ENCODE results near the gene PARP6. TPM values are rescaled to one million over a fixed set of nuclear protein-coding genes. Genes with fewer than 3 reads are reported as not detected.

Gene PARP6
- polyA plus RNA-seq, 1 donor (not counting 4 experiments of a cell fraction or from before 2014, with no cell fraction given), result 51.0 TPM

- H4K20me1 ChIP-seq (ENCODE audit: control insufficient read depth, extremely low read depth, insufficient read depth, low read length), result peaks cover 56% of the 10 kb centered on the region
- H3K4me2 ChIP-seq (ENCODE audit: control insufficient read depth, extremely low read depth, insufficient read depth, low read depth, low read length), result peak overlapping the region; percentile 73
- H3K9ac ChIP-seq (ENCODE audit: control insufficient read depth, extremely low read depth, insufficient read depth, low read length), result peak overlapping the region; percentile 51
- H3K79me2 ChIP-seq (ENCODE audit: control insufficient read depth, insufficient read depth, low read length), result peaks cover 90% of the 10 kb centered on the region
- peak overlapping the region; percentile 76 for H3K27ac ChIP-seq (ENCODE audit: control insufficient read depth, insufficient read depth, low read length)
- dilution Hi-C loops (cut with MboI; ENCODE audit: extremely low pct_ligation_motif_present, low sequenced_read_pairs), result no loop called here
- no peak overlapping the region for H2AFZ ChIP-seq (ENCODE audit: control insufficient read depth, low read length)
- no peaks in the 10 kb centered on the region for H3K27me3 ChIP-seq (ENCODE audit: control insufficient read depth, extremely low read depth, insufficient read depth, low read length)
- peaks cover 33 to 58% of the 10 kb centered on the region in 2 experiments for H3K36me3 ChIP-seq (ENCODE audit: control insufficient read depth in 2 of 2, extremely low read depth in 1 of 2, insufficient read depth in 2 of 2, low read length in 2 of 2)
- FAIRE-seq (no peak), DNase-seq (ENCODE audit: low read depth, low spot score) (no peak)
- no peaks in the 10 kb centered on the region for H3K9me3 ChIP-seq (ENCODE audit: control insufficient read depth, low read depth, low read length)
- peak overlapping the region in 2 of 3 experiments; percentile 8 to 29 for H3K4me3 ChIP-seq (ENCODE audit: control insufficient read depth in 2 of 3, extremely low read depth in 1 of 3, insufficient read depth in 2 of 3, low read depth in 1 of 3, low read length in 3 of 3)
- TF ChIP-seq EZH2 (IDR thresholded peaks at IDR 0.05; ENCODE audit: low read length) (no peak), CTCF (optimal IDR thresholded peaks at IDR 0.05 in 1 of 3, IDR thresholded peaks at IDR 0.05 in 1 of 3, conservative IDR thresholded peaks at IDR 0.05 in 1 of 3; ENCODE audit: extremely low read depth in 1 of 3, insufficient read depth in 2 of 3, low read length in 3 of 3) (no peak)
- H3K9me1 ChIP-seq (ENCODE audit: control insufficient read depth, extremely low read depth, insufficient read depth, low read length), result no peaks in the 10 kb centered on the region
- peaks cover 55% of the 10 kb centered on the region for H3K4me1 ChIP-seq (ENCODE audit: control insufficient read depth, extremely low read depth, insufficient read depth, low read length)
These were observed 49.1 kb downstream of the PARP6 start for GRCh38 chr15:72223278-72223677.

GRCh38 chr15:72222393-72222792, 50.0 kb downstream of the PARP6 start:
- Histone ChIP-seq H3K9ac (ENCODE audit: control insufficient read depth, extremely low read depth, insufficient read depth, low read length) (peak overlapping the region; percentile 53), H3K4me3 (ENCODE audit: control insufficient read depth in 2 of 3, extremely low read depth in 1 of 3, insufficient read depth in 2 of 3, low read depth in 1 of 3, low read length in 3 of 3) (peak overlapping the region in 1 of 3 experiments; percentile 34), H3K4me1 (ENCODE audit: control insufficient read depth, extremely low read depth, insufficient read depth, low read length) (peaks cover 55% of the 10 kb centered on the region), H3K9me1 (ENCODE audit: control insufficient read depth, extremely low read depth, insufficient read depth, low read length) (no peaks in the 10 kb centered on the region), H3K4me2 (ENCODE audit: control insufficient read depth, extremely low read depth, insufficient read depth, low read depth, low read length) (peak overlapping the region; percentile 73), H4K20me1 (ENCODE audit: control insufficient read depth, extremely low read depth, insufficient read depth, low read length) (peaks cover 60% of the 10 kb centered on the region), H3K27me3 (ENCODE audit: control insufficient read depth, extremely low read depth, insufficient read depth, low read length) (no peaks in the 10 kb centered on the region), H3K36me3 (ENCODE audit: control insufficient read depth in 2 of 2, extremely low read depth in 1 of 2, insufficient read depth in 2 of 2, low read length in 2 of 2) (peaks cover 34 to 62% of the 10 kb centered on the region in 2 experiments), H3K27ac (ENCODE audit: control insufficient read depth, insufficient read depth, low read length) (peak overlapping the region; percentile 76), H3K9me3 (ENCODE audit: control insufficient read depth, low read depth, low read length) (no peaks in the 10 kb centered on the region), H2AFZ (ENCODE audit: control insufficient read depth, low read length) (no peak overlapping the region), H3K79me2 (ENCODE audit: control insufficient read depth, insufficient read depth, low read length) (peaks cover 88% of the 10 kb centered on the region)
- peak; percentile 92 for FAIRE-seq
- peak; percentile 85 for DNase-seq (ENCODE audit: low read depth, low spot score)
- dilution Hi-C loops (cut with MboI; ENCODE audit: extremely low pct_ligation_motif_present, low sequenced_read_pairs), result no loop called here
- TF ChIP-seq CTCF (optimal IDR thresholded peaks at IDR 0.05 in 1 of 3, IDR thresholded peaks at IDR 0.05 in 1 of 3, conservative IDR thresholded peaks at IDR 0.05 in 1 of 3; ENCODE audit: extremely low read depth in 1 of 3, insufficient read depth in 2 of 3, low read length in 3 of 3) (peak in 2 of 3 experiments; percentile 20 to 25), EZH2 (IDR thresholded peaks at IDR 0.05; ENCODE audit: low read length) (no peak)

Data from keratinocyte (primary cell).